Hepatocyte (in vitro differentiated cells): ENCODE results near the gene KDM4C.

Experiments
- CTCF ChIP-seq: fragments of 200-600 bp; sonication (generic); IDR thresholded peaks from 2 replicates; pipeline ENCODE4 v1.5.1; 2016; ENCODE audit warnings: antibody characterized with exemption, mild to moderate bottlenecking; ENCODE audit not compliant: poor library complexity
- EZH2phosphoT487 ChIP-seq: fragments of 200-600 bp; sonication (generic); IDR thresholded peaks from one replicate; pipeline ENCODE4 v1.6.1; 2018; ENCODE audit warnings: antibody characterized with exemption, mild to moderate bottlenecking, low read depth, moderate library complexity; ENCODE audit not compliant: unreplicated experiment, severe bottlenecking

DNA sequence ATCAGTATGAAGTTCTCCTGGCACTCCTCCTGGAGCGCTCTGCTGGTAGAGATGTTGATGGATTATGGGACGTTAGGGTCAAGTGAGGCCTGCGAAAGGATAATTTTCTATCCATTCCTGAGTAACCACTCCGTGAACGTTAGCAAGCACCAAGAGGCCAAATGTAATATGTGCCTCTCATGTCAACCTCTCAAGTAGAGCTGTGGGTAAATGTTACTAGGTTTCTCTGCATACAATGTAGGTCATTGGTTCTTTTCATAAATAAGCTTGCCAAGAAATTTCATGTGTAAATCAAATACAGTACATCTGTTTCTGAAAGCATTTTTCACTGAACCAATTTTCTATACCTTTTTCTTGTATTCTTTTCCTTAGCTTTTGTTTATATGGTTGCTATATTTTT lies 126.3 kb downstream of the KDM4C start:
- TF ChIP-seq CTCF: no peak
- TF ChIP-seq EZH2phosphoT487: no peak
